ENCODE data around the gene ZNF414.

DNA sequence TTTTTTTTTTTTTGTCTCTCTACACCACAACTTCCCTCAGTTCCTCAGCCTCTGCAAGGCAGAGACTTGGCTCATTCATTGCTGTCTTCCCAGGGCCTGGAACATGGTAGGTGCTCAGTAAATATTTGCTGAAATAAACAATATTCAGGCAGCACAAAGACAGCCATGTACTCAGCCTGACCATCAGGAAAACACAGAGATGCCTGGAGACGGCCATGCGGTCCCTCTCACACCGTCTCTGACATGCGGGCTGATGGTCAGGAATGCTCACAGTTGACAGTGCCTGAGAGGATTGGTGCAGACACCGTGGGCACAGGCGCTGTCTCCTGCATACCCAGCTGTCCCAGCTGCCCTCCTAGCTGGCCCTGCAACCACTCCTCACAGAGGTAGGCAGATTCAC, 12.5 kb downstream of the ZNF414 start:
- TF ChIP-seq POLR2AphosphoS5 (IDR thresholded peaks at IDR 0.05; ENCODE audit: borderline replicate concordance, low read depth, low read length) (no peak), FOXP2 (optimal IDR thresholded peaks at IDR 0.05; ENCODE audit: control extremely low read depth, extremely low read length, insufficient read depth) (no peak), EZH2 (IDR thresholded peaks at IDR 0.05) (no peak)
